Muscle layer of duodenum (tissue), 2 donors: Measurements from ENCODE around the gene C4orf46.
"Not testable (repeated sequence)": the region's sequence is repeated elsewhere in the genome, so short reads cannot be mapped to it uniquely, and the experiment has no call there.

Experiments used
- H3K27ac ChIP-seq: one replicate; pipeline ENCODE4 v1.7.0; 2013; ENCODE audit warnings: mild to moderate bottlenecking, low read length
- H3K27me3 ChIP-seq: one replicate; pipeline ENCODE4 v1.7.0; 2013; ENCODE audit warnings: low read depth, mild to moderate bottlenecking, control low read depth, low read length
- H3K36me3 ChIP-seq, 2 donors: one replicate each; pipeline ENCODE4 v1.7.0; 2013; ENCODE audit warnings: low read length in 2 of 2, control low read depth in 1 of 2, mild to moderate bottlenecking in 1 of 2; ENCODE audit not compliant: insufficient read depth in 2 of 2, control insufficient read depth in 1 of 2
- H3K4me1 ChIP-seq, 2 donors: one replicate each; pipeline ENCODE4 v1.7.0; 2013; ENCODE audit warnings: low read length in 2 of 2, mild to moderate bottlenecking in 2 of 2, control low read depth in 1 of 2, moderate library complexity in 1 of 2; ENCODE audit not compliant: insufficient read depth in 2 of 2, control insufficient read depth in 1 of 2
- H3K4me3 ChIP-seq, 2 donors: one replicate each; pipeline ENCODE4 v1.7.0; 2013; ENCODE audit warnings: low read length in 2 of 2, low read depth in 1 of 2, mild to moderate bottlenecking in 1 of 2
- H3K9me3 ChIP-seq, 2 donors: one replicate each; pipeline ENCODE4 v1.7.0; 2013; ENCODE audit warnings: low read length in 2 of 2, control low read depth in 1 of 2, mild to moderate bottlenecking in 1 of 2; ENCODE audit not compliant: control insufficient read depth in 1 of 2
- donor health status: healthy.

The C4orf46 gene

GRCh38 chr4:158671665-158671914 lies at the start of gene C4orf46:
C4orf46 (minus strand) TSS chr4:158671887; CDS start chr4:158671801, 86 bp downstream.
- H3K27ac ChIP-seq = peak within 1 kb of the TSS; percentile 99
- no peaks in the 10 kb centered on the region for H3K27me3 ChIP-seq
- H3K36me3 ChIP-seq = peaks cover 0 to 5% of the 10 kb centered on the region in 2 donors
- H3K9me3 ChIP-seq = no peaks in the 10 kb centered on the region
- peaks cover 0 to 19% of the 10 kb centered on the region in 2 donors for H3K4me1 ChIP-seq
- H3K4me3 ChIP-seq = peak within 1 kb of the TSS; percentile 75 to 95

- Histone ChIP-seq H3K27me3 (no peaks in the 10 kb centered on the region), H3K9me3 (no peaks in the 10 kb centered on the region), H3K36me3 (peaks cover 49 to 77% of the 10 kb centered on the region in 2 donors), H3K27ac (no peak overlapping the region), H3K4me3 (no peak overlapping the region), H3K4me1 (no peaks in the 10 kb centered on the region)
Observed at GRCh38 chr4:158715802-158716201, 44.1 kb upstream of the C4orf46 start.

DNA sequence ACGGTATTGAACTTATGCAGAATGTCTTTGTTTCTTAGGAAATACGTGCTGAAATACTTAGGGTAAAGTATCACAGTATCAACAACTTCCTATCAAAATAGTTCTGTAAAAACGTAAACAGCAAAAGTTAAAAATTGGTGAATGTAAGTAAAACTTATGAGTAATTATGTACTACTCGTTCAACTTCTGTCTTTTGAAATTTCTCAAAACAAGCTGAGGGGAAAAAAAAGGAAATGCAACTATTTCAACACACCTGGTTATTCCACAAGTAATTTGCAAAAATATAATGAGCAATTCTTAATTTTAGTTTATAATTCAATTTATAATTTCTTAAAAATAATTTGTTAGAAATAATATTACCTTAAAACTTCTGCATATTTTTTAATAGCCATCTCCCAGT lies 43.2 kb upstream of the C4orf46 start:
- no peaks in the 10 kb centered on the region for H3K4me1 ChIP-seq
- no peak overlapping the region for H3K4me3 ChIP-seq
- peaks cover 51 to 84% of the 10 kb centered on the region in 2 donors for H3K36me3 ChIP-seq
- H3K9me3 ChIP-seq = no peaks in the 10 kb centered on the region
- no peak overlapping the region for H3K27ac ChIP-seq
- no peaks in the 10 kb centered on the region for H3K27me3 ChIP-seq

GRCh38 chr4:158712622-158713021 lies 40.9 kb upstream of the C4orf46 start:
- peaks cover 50 to 86% of the 10 kb centered on the region in 2 donors for H3K36me3 ChIP-seq
- H3K9me3 ChIP-seq, H3K4me1 ChIP-seq, H3K27me3 ChIP-seq, H3K27ac ChIP-seq, H3K4me3 ChIP-seq: not testable (repeated sequence)

GRCh38 chr4:158710814-158711213 lies 39.1 kb upstream of the C4orf46 start:
- Histone ChIP-seq H3K4me1 (no peaks in the 10 kb centered on the region), H3K9me3 (no peaks in the 10 kb centered on the region), H3K4me3 (no peak overlapping the region), H3K27ac (no peak overlapping the region), H3K27me3 (no peaks in the 10 kb centered on the region), H3K36me3 (peaks cover 57 to 87% of the 10 kb centered on the region in 2 donors)

DNA sequence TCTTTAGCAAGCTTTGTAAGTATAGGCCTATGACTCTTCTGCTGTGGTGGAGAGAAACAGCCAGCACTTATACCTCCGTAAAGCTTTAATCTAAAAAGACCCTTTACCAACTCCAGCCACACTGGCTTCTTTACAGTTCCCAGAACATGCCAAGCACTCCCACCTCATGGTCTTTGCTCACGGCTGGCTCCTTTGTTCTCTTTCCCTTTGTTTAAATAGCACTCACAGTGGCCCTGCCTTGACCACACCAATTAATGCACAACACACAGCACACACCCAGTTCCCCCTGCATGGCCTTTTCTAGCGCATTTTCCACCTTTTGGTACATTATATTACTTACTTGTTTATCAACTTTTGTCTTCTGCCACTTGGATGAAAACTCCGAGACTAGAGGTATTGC lies 32.6 kb upstream of the C4orf46 start:
- Histone ChIP-seq H3K27ac (no peak overlapping the region), H3K9me3 (no peaks in the 10 kb centered on the region), H3K36me3 (peaks cover 43 to 55% of the 10 kb centered on the region in 2 donors), H3K4me1 (no peaks in the 10 kb centered on the region), H3K4me3 (no peak overlapping the region), H3K27me3 (no peaks in the 10 kb centered on the region)

DNA sequence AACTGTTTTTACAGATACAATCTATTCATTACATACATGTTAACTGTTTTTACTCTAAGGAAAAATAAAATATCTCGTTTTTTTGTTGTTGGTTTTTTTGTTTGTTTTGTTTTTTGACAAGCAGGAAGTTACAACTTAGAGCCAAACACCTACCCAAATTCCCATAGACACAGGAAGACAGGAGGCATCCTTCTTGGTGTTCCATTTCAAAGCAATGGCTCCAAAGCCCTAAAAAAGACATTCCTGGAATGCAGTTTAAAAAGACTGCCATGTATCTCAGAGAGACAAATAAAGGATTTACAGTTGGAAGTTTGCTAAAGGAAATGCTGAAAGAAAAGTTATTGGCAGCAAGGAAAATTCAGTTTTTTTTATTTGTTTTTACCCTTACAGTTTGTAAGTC lies 17.1 kb upstream of the C4orf46 start:
- Histone ChIP-seq H3K36me3 (peaks cover 31 to 43% of the 10 kb centered on the region in 2 donors), H3K4me1 (no peaks in the 10 kb centered on the region), H3K4me3 (no peak overlapping the region), H3K9me3 (no peaks in the 10 kb centered on the region), H3K27ac (no peak overlapping the region), H3K27me3 (no peaks in the 10 kb centered on the region)

- no peaks in the 10 kb centered on the region for H3K9me3 ChIP-seq
- H3K4me1 ChIP-seq = no peaks in the 10 kb centered on the region
- H3K4me3 ChIP-seq = no peak overlapping the region
- no peaks in the 10 kb centered on the region for H3K27me3 ChIP-seq
- H3K27ac ChIP-seq = no peak overlapping the region
- H3K36me3 ChIP-seq = peaks cover 27 to 34% of the 10 kb centered on the region in 2 donors
Observed at GRCh38 chr4:158682066-158682465, 10.4 kb upstream of the C4orf46 start.

DNA sequence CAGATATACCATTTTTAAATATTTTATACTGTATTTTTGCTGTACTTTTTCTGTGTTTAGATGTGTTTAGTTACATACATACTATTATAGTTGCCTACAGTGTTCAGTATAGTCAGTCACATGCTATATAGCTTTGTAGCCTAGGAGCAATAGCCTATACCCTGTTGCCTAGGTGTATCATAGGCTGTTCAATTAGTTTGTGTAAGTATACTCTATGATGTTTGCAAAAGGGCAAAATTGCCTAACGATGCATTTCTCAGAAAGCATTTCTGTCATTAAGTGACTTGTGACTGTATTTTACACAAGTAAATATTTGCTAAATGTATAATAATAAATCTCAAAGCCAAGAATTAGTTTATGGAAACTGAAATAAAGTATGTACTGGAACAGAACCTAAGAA lies 9.9 kb upstream of the C4orf46 start:
- Histone ChIP-seq H3K27me3 (no peaks in the 10 kb centered on the region), H3K4me1 (no peaks in the 10 kb centered on the region), H3K27ac (no peak overlapping the region), H3K9me3 (no peaks in the 10 kb centered on the region), H3K36me3 (peaks cover 22 to 31% of the 10 kb centered on the region in 2 donors), H3K4me3 (no peak overlapping the region)

DNA sequence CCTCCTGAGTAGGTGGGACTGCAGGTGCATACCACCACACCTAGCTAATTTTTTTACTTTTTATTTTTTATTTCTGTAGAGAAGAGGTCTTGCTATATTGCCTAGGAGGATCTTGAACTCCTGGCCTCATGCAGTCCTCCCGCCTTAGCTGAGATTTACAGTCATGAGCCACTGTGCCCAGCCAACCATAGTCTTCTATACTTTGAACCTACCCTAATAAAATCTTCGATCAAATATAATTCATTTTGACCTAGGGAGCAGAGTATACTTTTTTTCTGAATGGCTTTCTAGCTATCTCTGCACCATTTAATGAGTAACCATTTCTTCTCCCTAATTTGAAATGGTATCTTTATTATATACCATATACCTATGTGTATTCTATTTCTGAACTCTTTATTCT lies 7.1 kb upstream of the C4orf46 start:
- Histone ChIP-seq H3K9me3 (no peaks in the 10 kb centered on the region), H3K36me3 (peaks cover 4 to 13% of the 10 kb centered on the region in 2 donors), H3K27ac (no peak overlapping the region), H3K4me1 (peaks cover 0 to under 1% of the 10 kb centered on the region in 2 donors), H3K4me3 (no peak overlapping the region), H3K27me3 (no peaks in the 10 kb centered on the region)

DNA sequence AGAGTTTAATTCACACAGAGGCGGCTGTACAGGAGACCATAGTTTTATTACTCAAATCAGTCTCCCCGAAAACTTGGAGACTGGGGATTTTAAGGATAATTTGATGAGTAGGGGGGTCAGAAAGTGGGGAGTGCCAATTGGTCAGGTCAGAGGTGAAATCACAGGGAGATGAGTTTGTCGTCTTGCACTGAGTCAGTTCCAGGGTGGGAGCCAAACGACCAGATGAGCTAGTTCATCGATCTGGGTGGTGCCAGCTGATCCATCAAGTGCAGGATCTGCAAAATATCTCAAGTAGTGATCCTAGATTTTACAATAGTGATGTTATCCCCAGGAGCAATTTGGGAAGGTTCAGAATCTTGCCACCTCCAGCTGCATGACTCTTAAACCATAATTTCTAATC lies 4.4 kb upstream of the C4orf46 start:
- H3K27ac ChIP-seq = no peak overlapping the region
- H3K4me1 ChIP-seq = peaks cover 0 to 12% of the 10 kb centered on the region in 2 donors
- H3K9me3 ChIP-seq = no peaks in the 10 kb centered on the region
- no peak overlapping the region for H3K4me3 ChIP-seq
- H3K27me3 ChIP-seq = no peaks in the 10 kb centered on the region
- H3K36me3 ChIP-seq = peaks cover 4 to 10% of the 10 kb centered on the region in 2 donors

DNA sequence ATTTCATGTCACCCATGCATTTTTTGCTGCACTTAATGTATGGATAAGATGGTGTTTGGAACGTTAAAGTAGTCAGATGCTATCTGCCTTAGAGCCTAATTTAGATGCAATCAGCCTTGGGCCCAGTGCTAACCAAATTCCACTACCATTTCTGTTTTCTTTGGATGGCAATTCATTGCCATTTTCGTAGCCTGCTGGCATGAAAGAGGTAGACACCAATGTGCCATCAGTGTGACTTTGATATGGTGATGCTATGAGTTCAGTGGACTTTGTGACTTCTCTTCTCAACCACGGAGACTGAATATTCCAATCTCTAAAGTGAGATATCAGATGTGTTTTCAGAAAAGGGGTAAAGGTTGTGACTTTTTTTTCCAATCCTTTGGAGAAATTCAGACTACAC lies 1.9 kb upstream of the C4orf46 start:
- no peak overlapping the region for H3K27ac ChIP-seq
- H3K27me3 ChIP-seq = no peaks in the 10 kb centered on the region
- H3K4me1 ChIP-seq = peaks cover 0 to 19% of the 10 kb centered on the region in 2 donors
- peaks cover 0 to 5% of the 10 kb centered on the region in 2 donors for H3K36me3 ChIP-seq
- H3K9me3 ChIP-seq = no peaks in the 10 kb centered on the region
- no peak overlapping the region for H3K4me3 ChIP-seq
